Uterus (tissue), 2 donors: Measurements from ENCODE around the gene FUT8.

ENCODE experiments used
- CTCF ChIP-seq, 4 experiments: fragments of 200-600 bp in 2 of 4; fragments of 450-650 bp in 2 of 4; sonication (generic) in 2 of 4; IDR thresholded peaks; one replicate each; pipeline ENCODE4 v1.5.1; 2016 to 2019; ENCODE audit warnings: antibody characterized with exemption in 4 of 4, mild to moderate bottlenecking in 2 of 4, moderate library complexity in 1 of 4
- POLR2A ChIP-seq, 2 donors: fragments of 450-650 bp; IDR thresholded peaks; one replicate each; pipeline ENCODE4 v1.6.1; 2016; ENCODE audit warnings: antibody characterized with exemption in 2 of 2, mild to moderate bottlenecking in 1 of 2, moderate library complexity in 1 of 2

DNA sequence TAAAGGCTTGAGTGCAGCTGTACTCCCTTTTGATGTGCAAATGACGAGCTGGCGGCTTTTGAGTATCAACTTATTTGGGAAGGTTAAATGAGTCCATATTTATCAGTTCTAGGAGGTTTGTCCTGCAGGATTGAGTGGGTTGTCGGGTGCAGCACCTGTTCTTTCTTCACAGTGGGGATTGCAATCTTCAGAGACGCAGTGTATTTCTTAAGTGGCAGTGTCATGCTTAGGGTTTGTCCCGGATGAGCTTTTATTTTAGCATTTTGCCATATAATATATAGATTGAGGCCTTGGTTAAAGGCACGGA, 1.2 kb downstream of the FUT8 start:
- TF ChIP-seq POLR2A (IDR thresholded peaks at IDR 0.05) (no peak), CTCF (IDR thresholded peaks at IDR 0.05) (no peak)
